Fibroblast of lung (primary cell): ENCODE measurements around the gene CTF1. TPM values are rescaled to one million over a fixed set of nuclear protein-coding genes. Genes with fewer than 3 reads are reported as not detected.
A peak's percentile ranks its signal among the peaks of the same experiment; 100 is the strongest.

Source experiments
- DNase-seq, 2 donors: peaks; one replicate each; pipeline versions ENCODE4 v3.0.0 to v3.0.0-alpha.2; 2010; ENCODE audit warnings: low read depth in 2 of 2
- H2AFZ ChIP-seq: 2 replicates; pipeline ENCODE4 v1.5.1; 2012; ENCODE audit warnings: low read length, control low read depth, inconsistent platforms
- H3K27ac ChIP-seq: 2 replicates; pipeline ENCODE4 v1.5.1; 2011; ENCODE audit warnings: low read length, control low read depth; ENCODE audit not compliant: insufficient read depth
- H3K27me3 ChIP-seq: 2 replicates; pipeline ENCODE4 v1.5.1; 2011; ENCODE audit warnings: mild to moderate bottlenecking, low read length; ENCODE audit not compliant: control insufficient read depth, insufficient read depth
- H3K36me3 ChIP-seq: 2 replicates; pipeline ENCODE4 v1.5.1; 2011; ENCODE audit warnings: low read length; ENCODE audit not compliant: control insufficient read depth, insufficient read depth
- H3K4me1 ChIP-seq: 2 replicates; pipeline ENCODE4 v1.5.1; 2011; ENCODE audit warnings: low read length; ENCODE audit not compliant: control insufficient read depth, insufficient read depth; ENCODE audit errors: extremely low read depth
- H3K4me2 ChIP-seq: 2 replicates; pipeline ENCODE4 v1.5.1; 2011; ENCODE audit warnings: low read length, control low read depth; ENCODE audit not compliant: insufficient read depth; ENCODE audit errors: extremely low read depth
- H3K4me3 ChIP-seq, 4 experiments: fragments of 200-600 bp in 1 of 4; sonication (generic) in 1 of 4; replicated peaks in 1 of 4; 2 replicates each; pipeline ENCODE4 v1.5.1; 2011 to 2016; ENCODE audit warnings: low read length in 4 of 4, low read depth in 3 of 4, mild to moderate bottlenecking in 3 of 4, control low read depth in 2 of 4, inconsistent platforms in 1 of 4, mixed read lengths in 1 of 4; ENCODE audit not compliant: insufficient read depth in 1 of 4; ENCODE audit errors: control extremely low read depth in 1 of 4
- H3K79me2 ChIP-seq: 2 replicates; pipeline ENCODE4 v1.5.1; 2012; ENCODE audit warnings: mild to moderate bottlenecking, low read length, inconsistent platforms; ENCODE audit not compliant: control insufficient read depth, insufficient read depth
- H3K9ac ChIP-seq: 2 replicates; pipeline ENCODE4 v1.5.1; 2011; ENCODE audit warnings: mild to moderate bottlenecking, low read length, control low read depth; ENCODE audit not compliant: insufficient read depth
- H3K9me3 ChIP-seq: 2 replicates; pipeline ENCODE4 v1.5.1; 2012; ENCODE audit warnings: low read depth, low read length; ENCODE audit not compliant: control insufficient read depth, insufficient read depth
- H4K20me1 ChIP-seq: 2 replicates; pipeline ENCODE4 v1.5.1; 2011; ENCODE audit warnings: low read length; ENCODE audit not compliant: control insufficient read depth, insufficient read depth; ENCODE audit errors: extremely low read depth
- EZH2 ChIP-seq: IDR thresholded peaks from 2 replicates; pipeline ENCODE4 v1.5.1; 2012; ENCODE audit warnings: low read length, control low read depth, mild to moderate bottlenecking; ENCODE audit errors: missing control alignments
- polyA plus RNA-seq, 2 donors: library from polyadenylated mRNA; depleted of rRNA in 1 of 2; stranded (reverse) in 1 of 2; unstranded in 1 of 2; fragments of >200 nt; gene quantifications; 2 replicates each; pipeline ENCODE4 v1.2.1, GENCODE V29; 2011 to 2012; ENCODE audit warnings: missing spikeins in 1 of 2
- total RNA-seq: library from RNA; depleted of rRNA; stranded (reverse); fragments of >200 nt; gene quantifications from 2 replicates; pipeline ENCODE4 v1.2.1, GENCODE V29; 2014
- TF ChIP-seq, protein P1 (sequence below), 2 donors: IDR thresholded peaks in 1 of 2; conservative IDR thresholded peaks in 1 of 2; 1 replicate in 1 of 2; 2 replicates in 1 of 2; pipeline ENCODE4 v1.5.1; 2011 to 2012; ENCODE audit warnings: low read length in 2 of 2, control low read depth in 1 of 2, inconsistent platforms in 1 of 2, low read depth in 1 of 2, mild to moderate bottlenecking in 1 of 2

CTF1 gene
- total and polyA plus RNA-seq, 2 donors (not counting 1 experiment from before 2014, with no cell fraction given), result 5.3 to 8.8 TPM

DNA sequence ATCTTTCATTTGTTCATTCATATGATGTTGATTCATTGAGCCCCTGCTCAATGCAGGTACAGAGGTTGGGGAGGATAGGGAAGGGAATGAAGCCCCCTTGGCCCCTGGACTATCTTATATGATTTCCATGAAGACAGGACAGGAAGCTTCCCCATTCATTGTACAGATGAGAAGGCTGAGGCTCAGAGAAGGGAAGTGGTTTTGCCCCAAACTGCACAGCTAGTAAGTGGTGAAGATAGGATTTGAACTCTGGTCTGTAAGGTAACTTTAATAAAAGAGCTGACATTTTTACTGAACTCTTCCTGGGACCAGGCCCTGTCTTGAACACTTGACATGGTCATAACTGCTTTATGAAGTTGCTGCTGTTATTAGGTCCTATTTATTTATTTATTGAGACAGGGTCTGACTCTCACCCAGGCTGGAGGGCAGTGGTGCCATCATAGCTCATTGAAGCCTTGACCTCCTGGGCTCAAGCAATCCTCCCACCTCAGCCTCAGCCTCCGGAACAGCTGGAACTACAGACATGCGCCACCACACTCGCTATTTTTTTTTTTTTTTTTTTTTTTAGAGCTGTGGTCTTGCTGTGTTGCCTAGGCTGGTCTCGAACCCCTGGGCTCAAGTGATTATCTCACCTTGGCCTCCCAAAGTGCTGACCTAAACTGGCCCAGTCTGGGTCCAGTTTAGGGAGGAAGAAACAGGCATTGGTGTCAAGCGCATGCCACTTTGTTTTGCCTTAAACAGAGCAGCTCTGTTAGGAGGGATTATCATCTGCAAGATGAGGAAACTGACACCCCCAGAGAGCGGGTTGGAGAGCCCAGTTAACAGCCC lies 5.0 kb downstream of the CTF1 start:
- Histone ChIP-seq H3K4me3 (peak overlapping the region; percentile 6 to 53 (median 20)), H2AFZ (no peak overlapping the region), H3K4me1 (peaks cover 2% of the 10 kb centered on the region), H4K20me1 (no peaks in the 10 kb centered on the region), H3K27ac (peak overlapping the region; percentile 34), H3K4me2 (peak overlapping the region; percentile 23), H3K27me3 (no peaks in the 10 kb centered on the region), H3K9me3 (no peaks in the 10 kb centered on the region), H3K9ac (no peak overlapping the region), H3K79me2 (no peaks in the 10 kb centered on the region), H3K36me3 (peaks cover 1% of the 10 kb centered on the region)
- no peak for TF ChIP-seq EZH2
- TF ChIP-seq, protein P1, sequence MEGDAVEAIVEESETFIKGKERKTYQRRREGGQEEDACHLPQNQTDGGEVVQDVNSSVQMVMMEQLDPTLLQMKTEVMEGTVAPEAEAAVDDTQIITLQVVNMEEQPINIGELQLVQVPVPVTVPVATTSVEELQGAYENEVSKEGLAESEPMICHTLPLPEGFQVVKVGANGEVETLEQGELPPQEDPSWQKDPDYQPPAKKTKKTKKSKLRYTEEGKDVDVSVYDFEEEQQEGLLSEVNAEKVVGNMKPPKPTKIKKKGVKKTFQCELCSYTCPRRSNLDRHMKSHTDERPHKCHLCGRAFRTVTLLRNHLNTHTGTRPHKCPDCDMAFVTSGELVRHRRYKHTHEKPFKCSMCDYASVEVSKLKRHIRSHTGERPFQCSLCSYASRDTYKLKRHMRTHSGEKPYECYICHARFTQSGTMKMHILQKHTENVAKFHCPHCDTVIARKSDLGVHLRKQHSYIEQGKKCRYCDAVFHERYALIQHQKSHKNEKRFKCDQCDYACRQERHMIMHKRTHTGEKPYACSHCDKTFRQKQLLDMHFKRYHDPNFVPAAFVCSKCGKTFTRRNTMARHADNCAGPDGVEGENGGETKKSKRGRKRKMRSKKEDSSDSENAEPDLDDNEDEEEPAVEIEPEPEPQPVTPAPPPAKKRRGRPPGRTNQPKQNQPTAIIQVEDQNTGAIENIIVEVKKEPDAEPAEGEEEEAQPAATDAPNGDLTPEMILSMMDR (conservative IDR thresholded peaks at IDR 0.05 in 1 of 2, IDR thresholded peaks at IDR 0.05 in 1 of 2; ENCODE audit: low read depth in 1 of 2, low read length in 2 of 2), result no peak
- DNase-seq, result no peak

DNA sequence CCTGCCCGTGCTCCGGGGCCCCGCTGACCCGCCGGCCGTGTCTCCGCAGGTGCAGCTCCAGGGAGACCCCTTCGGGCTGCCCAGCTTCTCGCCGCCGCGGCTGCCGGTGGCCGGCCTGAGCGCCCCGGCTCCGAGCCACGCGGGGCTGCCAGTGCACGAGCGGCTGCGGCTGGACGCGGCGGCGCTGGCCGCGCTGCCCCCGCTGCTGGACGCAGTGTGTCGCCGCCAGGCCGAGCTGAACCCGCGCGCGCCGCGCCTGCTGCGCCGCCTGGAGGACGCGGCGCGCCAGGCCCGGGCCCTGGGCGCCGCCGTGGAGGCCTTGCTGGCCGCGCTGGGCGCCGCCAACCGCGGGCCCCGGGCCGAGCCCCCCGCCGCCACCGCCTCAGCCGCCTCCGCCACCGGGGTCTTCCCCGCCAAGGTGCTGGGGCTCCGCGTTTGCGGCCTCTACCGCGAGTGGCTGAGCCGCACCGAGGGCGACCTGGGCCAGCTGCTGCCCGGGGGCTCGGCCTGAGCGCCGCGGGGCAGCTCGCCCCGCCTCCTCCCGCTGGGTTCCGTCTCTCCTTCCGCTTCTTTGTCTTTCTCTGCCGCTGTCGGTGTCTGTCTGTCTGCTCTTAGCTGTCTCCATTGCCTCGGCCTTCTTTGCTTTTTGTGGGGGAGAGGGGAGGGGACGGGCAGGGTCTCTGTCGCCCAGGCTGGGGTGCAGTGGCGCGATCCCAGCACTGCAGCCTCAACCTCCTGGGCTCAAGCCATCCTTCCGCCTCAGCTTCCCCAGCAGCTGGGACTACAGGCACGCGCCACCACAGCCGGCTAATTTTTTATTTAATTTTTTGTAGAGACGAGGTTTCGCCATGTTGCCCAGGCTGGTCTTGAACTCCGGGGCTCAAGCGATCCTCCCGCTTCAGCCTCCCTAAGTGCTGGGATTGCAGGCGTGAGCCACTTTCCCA lies 5.9 kb downstream of the CTF1 start:
- Histone ChIP-seq H3K27me3 (no peaks in the 10 kb centered on the region), H2AFZ (peak overlapping the region; percentile 89), H3K4me1 (peaks cover 2% of the 10 kb centered on the region), H3K9ac (peak overlapping the region; percentile 75), H3K79me2 (no peaks in the 10 kb centered on the region), H3K4me3 (peak overlapping the region; percentile 17 to 54 (median 30)), H3K9me3 (no peaks in the 10 kb centered on the region), H3K36me3 (peaks cover 1% of the 10 kb centered on the region), H3K27ac (peak overlapping the region; percentile 65), H3K4me2 (peak overlapping the region; percentile 87), H4K20me1 (no peaks in the 10 kb centered on the region)
- DNase-seq, result peak; percentile 60 to 64
- no peak for TF ChIP-seq EZH2
- TF ChIP-seq, protein P1 (conservative IDR thresholded peaks at IDR 0.05 in 1 of 2, IDR thresholded peaks at IDR 0.05 in 1 of 2; ENCODE audit: low read depth in 1 of 2, low read length in 2 of 2), result no peak

DNA sequence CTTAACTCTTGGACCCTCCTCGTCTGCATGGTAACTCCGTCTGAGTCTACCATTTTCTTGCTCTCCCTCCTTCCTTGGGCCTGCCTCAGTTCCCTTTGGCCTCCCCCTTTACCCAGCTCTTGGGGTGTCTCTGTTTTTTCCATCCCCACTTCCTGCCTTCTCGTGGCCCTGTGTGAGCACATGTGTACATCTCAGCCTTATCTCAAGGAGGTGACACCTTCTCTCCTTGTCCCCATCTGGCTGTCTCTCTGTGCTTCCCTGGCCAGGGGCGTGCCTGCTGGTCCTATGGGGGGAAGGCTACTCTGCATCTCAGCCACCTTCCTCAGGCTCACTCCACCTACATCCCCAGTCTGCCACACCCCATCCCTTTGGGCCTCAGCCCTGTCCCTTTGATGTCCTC lies 6.6 kb downstream of the CTF1 start:
- H2AFZ ChIP-seq, result no peak overlapping the region
- H3K27me3 ChIP-seq, result no peaks in the 10 kb centered on the region
- no peak for TF ChIP-seq EZH2
- TF ChIP-seq, protein P1 (conservative IDR thresholded peaks at IDR 0.05 in 1 of 2, IDR thresholded peaks at IDR 0.05 in 1 of 2; ENCODE audit: low read depth in 1 of 2, low read length in 2 of 2), result no peak
- H4K20me1 ChIP-seq, result no peaks in the 10 kb centered on the region
- H3K9ac ChIP-seq, result no peak overlapping the region
- no peak for DNase-seq
- peaks cover 2% of the 10 kb centered on the region for H3K4me1 ChIP-seq
- peaks cover 1% of the 10 kb centered on the region for H3K36me3 ChIP-seq
- no peaks in the 10 kb centered on the region for H3K79me2 ChIP-seq
- no peak overlapping the region for H3K27ac ChIP-seq
- no peak overlapping the region for H3K4me2 ChIP-seq
- no peaks in the 10 kb centered on the region for H3K9me3 ChIP-seq
- H3K4me3 ChIP-seq, result no peak overlapping the region
